Islet precursor cell (in vitro differentiated cells): ENCODE data around the gene BZW2.

Experiments
- DNase-seq: peaks from one replicate; pipeline ENCODE4 v3.0.0-alpha.2; 2018

Gene BZW2

GRCh38 chr7:16754856-16755317 is 108.9 kb downstream of the BZW2 start:
- DNase-seq: no peak

GRCh38 chr7:16755397-16755796 is 109.4 kb downstream of the BZW2 start:
- DNase-seq: no peak
